Gastroesophageal sphincter (tissue), 3 donors: ENCODE measurements around the gene TEX26.

Experiments
- CTCF ChIP-seq, 4 experiments: fragments of 200-600 bp in 2 of 4; fragments of 450-650 bp in 2 of 4; sonication (generic) in 1 of 4; IDR thresholded peaks; one replicate each; pipeline ENCODE4 v1.5.1; 2017 to 2019; ENCODE audit warnings: antibody characterized with exemption in 4 of 4, mild to moderate bottlenecking in 2 of 4, moderate library complexity in 2 of 4
- EP300 ChIP-seq: sonication (generic); formaldehyde crosslinking; IDR thresholded peaks from one replicate; pipeline ENCODE4 v1.6.1; 2017; ENCODE audit warnings: antibody characterized with exemption, mild to moderate bottlenecking
- POLR2A ChIP-seq, 2 donors: fragments of 450-650 bp; IDR thresholded peaks; one replicate each; pipeline ENCODE4 v1.6.1; 2017; ENCODE audit warnings: antibody characterized with exemption in 2 of 2, mild to moderate bottlenecking in 2 of 2, moderate library complexity in 1 of 2

- TF ChIP-seq EP300: no peak
- TF ChIP-seq POLR2A (IDR thresholded peaks at IDR 0.05): no peak
- no peak for TF ChIP-seq CTCF (IDR thresholded peaks at IDR 0.05)
These were observed 32.9 kb downstream of the TEX26 start for GRCh38 chr13:30965380-30965779.
